ENCODE data around the gene MADCAM1. TPM values are rescaled to one million over a fixed set of nuclear protein-coding genes. Genes with fewer than 3 reads are reported as not detected.
"Not testable (repeated sequence)": the region's sequence is repeated elsewhere in the genome, so short reads cannot be mapped to it uniquely, and the experiment has no call there.

MADCAM1 gene
- total RNA-seq, result 1 to 10 TPM in 2 of 6 donors, under 1 TPM in 2, not detected in 2; 0.63 to 3.1 (median 1.1) TPM

GRCh38 chr19:496112-496665, at the start of gene MADCAM1:
Gene MADCAM1, plus strand, starts transcription at chr19:496486. Its CDS starts 14 bp downstream, at chr19:496500.
- ATAC-seq (ENCODE audit: low FRiP score in 2 of 2) (no peak), DNase-seq (peak in 1 of 2 donors; percentile 63)
- no peaks in the 10 kb centered on the region for H3K36me3 ChIP-seq
- peaks cover 8 to 18% (median 15%) of the 10 kb centered on the region in 4 donors for H3K4me1 ChIP-seq
- TF ChIP-seq POLR2A (IDR thresholded peaks at IDR 0.05) (no peak), POLR2AphosphoS5 (IDR thresholded peaks at IDR 0.05) (no peak), EP300 (IDR thresholded peaks at IDR 0.05) (no peak)
- TF ChIP-seq, protein P1, sequence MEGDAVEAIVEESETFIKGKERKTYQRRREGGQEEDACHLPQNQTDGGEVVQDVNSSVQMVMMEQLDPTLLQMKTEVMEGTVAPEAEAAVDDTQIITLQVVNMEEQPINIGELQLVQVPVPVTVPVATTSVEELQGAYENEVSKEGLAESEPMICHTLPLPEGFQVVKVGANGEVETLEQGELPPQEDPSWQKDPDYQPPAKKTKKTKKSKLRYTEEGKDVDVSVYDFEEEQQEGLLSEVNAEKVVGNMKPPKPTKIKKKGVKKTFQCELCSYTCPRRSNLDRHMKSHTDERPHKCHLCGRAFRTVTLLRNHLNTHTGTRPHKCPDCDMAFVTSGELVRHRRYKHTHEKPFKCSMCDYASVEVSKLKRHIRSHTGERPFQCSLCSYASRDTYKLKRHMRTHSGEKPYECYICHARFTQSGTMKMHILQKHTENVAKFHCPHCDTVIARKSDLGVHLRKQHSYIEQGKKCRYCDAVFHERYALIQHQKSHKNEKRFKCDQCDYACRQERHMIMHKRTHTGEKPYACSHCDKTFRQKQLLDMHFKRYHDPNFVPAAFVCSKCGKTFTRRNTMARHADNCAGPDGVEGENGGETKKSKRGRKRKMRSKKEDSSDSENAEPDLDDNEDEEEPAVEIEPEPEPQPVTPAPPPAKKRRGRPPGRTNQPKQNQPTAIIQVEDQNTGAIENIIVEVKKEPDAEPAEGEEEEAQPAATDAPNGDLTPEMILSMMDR (IDR thresholded peaks at IDR 0.05), result no peak
- no peak within 1 kb of the TSS for H3K27ac ChIP-seq
- 13 to 14% methylated on average over 12 to 27 of the region's 33 CpGs for WGBS, 2 donors
- H3K27me3 ChIP-seq, result peaks cover 5 to 30% (median 19%) of the 10 kb centered on the region in 4 donors
- no peaks in the 10 kb centered on the region for H3K9me3 ChIP-seq
- no peak within 1 kb of the TSS for H3K4me3 ChIP-seq

- 72 to 73% methylated on average over 22 to 24 of the region's 24 CpGs for WGBS, 2 donors
- ATAC-seq (ENCODE audit: low FRiP score in 2 of 2), result no peak
- H3K27me3 ChIP-seq, result no peaks in the 10 kb centered on the region
Measured at GRCh38 chr19:447064-447426, 49.2 kb upstream of the MADCAM1 start.

DNA sequence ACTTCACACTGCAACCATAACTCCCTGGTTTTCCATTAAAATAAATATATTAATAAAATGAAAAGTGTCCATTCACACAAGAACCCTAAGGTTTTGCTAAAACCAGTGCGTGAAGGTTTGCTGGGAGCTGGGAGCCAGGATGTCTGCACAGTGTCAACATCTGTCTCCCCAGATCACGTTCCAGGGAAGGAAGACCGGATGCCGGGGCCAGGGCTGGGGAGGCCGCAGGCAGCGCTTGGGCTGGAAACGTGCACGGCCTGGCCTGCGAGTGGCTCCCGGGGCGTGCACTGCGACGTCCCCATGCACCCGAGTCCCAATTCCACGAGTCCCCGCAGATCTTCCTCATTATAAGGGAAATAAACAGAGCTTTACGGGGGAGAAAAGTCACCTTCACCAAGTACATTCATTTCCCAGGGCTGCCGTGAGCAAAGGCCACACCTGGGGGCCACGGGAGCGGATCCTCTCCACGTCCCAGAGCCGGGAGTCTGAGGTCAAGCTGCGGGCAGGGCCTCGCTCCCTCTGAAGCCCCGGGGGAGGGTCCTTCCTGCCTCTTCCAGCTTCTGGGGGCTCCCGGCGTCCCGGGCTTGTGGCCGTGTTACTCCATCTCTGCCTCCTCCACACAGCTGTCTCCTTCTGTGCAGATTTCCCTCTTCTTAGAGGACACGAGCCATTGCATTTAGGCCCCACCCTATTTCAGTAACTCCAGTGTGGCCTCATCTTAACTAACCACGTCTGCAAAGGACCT, 48.3 kb upstream of the MADCAM1 start:
- WGBS, 2 donors, result 43 to 49% methylated on average over 21 to 31 of the region's 31 CpGs
- H3K27ac ChIP-seq, result peak overlapping the region in 3 of 4 donors; percentile 24 to 34 (median 26)
- H3K9me3 ChIP-seq, result no peaks in the 10 kb centered on the region
- H3K36me3 ChIP-seq, result peaks cover 0 to 3% (median 0%) of the 10 kb centered on the region in 4 donors
- DNase-seq (peak in 1 of 2 donors; percentile 69), ATAC-seq (ENCODE audit: low FRiP score in 2 of 2) (no peak)
- H3K27me3 ChIP-seq, result no peaks in the 10 kb centered on the region
- TF ChIP-seq, protein P1 (IDR thresholded peaks at IDR 0.05), result no peak
- TF ChIP-seq EP300 (IDR thresholded peaks at IDR 0.05) (no peak), POLR2A (IDR thresholded peaks at IDR 0.05) (no peak), POLR2AphosphoS5 (IDR thresholded peaks at IDR 0.05) (no peak)
- peaks cover 5 to 12% (median 8%) of the 10 kb centered on the region in 4 donors for H3K4me1 ChIP-seq
- H3K4me3 ChIP-seq, result no peak overlapping the region

More at GRCh38 chr19:447064-447426, 49.2 kb upstream of the MADCAM1 start:
- Histone ChIP-seq H3K4me1 (peaks cover 5 to 12% (median 8%) of the 10 kb centered on the region in 4 donors), H3K9me3 (no peaks in the 10 kb centered on the region), H3K27ac (peak overlapping the region; percentile 15 to 34 (median 25)), H3K4me3 (no peak overlapping the region), H3K36me3 (peaks cover 0 to 3% (median 0%) of the 10 kb centered on the region in 4 donors)
- TF ChIP-seq EP300 (IDR thresholded peaks at IDR 0.05), result no peak
- no peak for TF ChIP-seq POLR2A (IDR thresholded peaks at IDR 0.05)
- TF ChIP-seq POLR2AphosphoS5 (IDR thresholded peaks at IDR 0.05), result no peak
- TF ChIP-seq, protein P1 (IDR thresholded peaks at IDR 0.05), result no peak
- peak in 1 of 2 donors; percentile 52 for DNase-seq

DNA sequence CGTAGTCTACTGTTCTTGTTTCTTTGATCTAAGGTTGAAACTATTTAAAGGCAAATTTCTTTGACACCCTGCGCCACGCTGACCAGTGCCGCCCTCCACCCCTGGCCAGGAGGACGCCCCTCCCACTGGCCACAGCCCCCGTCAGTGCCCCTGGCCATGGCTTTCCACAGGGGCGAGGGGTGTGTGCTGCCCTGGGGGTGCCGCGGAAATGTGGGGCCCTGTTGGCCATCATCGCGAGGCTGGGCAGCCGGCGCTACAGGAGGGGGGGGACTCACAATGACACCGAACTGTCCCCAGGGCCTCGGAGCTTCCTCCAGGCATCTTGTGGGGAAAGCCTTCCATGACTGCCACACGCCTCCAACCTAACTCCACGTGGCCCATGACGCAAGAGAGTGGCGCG, 46.4 kb upstream of the MADCAM1 start:
- no peak overlapping the region for H3K27ac ChIP-seq
- WGBS, 2 donors, result 90 to 96% methylated on average over 18 to 20 of the region's 20 CpGs
- H3K4me3 ChIP-seq, result no peak overlapping the region
- TF ChIP-seq EP300 (IDR thresholded peaks at IDR 0.05) (no peak), POLR2AphosphoS5 (IDR thresholded peaks at IDR 0.05) (no peak), POLR2A (IDR thresholded peaks at IDR 0.05) (no peak)
- TF ChIP-seq, protein P1 (IDR thresholded peaks at IDR 0.05), result no peak
- H3K4me1 ChIP-seq, result peaks cover 5 to 12% (median 8%) of the 10 kb centered on the region in 4 donors
- H3K36me3 ChIP-seq, result no peaks in the 10 kb centered on the region
- DNase-seq (peak in 1 of 2 donors; percentile 53), ATAC-seq (ENCODE audit: low FRiP score in 2 of 2) (no peak)
- no peaks in the 10 kb centered on the region for H3K9me3 ChIP-seq
- no peaks in the 10 kb centered on the region for H3K27me3 ChIP-seq

DNA sequence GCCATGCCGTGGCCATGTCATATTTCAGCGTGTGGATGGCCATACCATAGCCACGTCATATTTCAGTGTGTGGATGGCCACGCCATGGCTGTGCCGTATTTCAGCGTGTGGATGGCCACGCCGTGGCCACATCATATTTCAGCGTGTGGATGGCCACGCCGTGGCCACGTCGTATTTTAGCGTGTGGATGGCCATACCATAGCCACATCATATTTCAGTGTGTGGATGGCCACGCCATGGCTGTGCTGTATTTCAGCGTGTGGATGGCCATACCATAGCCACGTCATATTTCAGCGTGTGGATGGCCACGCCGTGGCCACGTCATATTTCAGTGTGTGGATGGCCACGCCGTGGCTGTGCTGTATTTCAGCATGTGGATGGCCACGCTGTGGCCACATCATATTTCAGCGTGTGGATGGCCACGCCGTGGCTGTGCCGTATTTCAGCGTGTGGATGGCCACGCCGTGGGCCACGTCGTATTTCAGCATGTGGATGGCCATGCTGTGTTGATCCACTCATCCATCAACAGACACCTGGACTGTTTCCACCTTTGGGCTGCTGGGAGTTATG, 45.3 kb upstream of the MADCAM1 start:
- not testable (repeated sequence) for H3K36me3 ChIP-seq; H3K27me3 ChIP-seq; H3K9me3 ChIP-seq; H3K27ac ChIP-seq; H3K4me3 ChIP-seq; DNase-seq; ATAC-seq (ENCODE audit: low FRiP score in 2 of 2)
- H3K4me1 ChIP-seq, result peaks cover 5 to 12% (median 8%) of the 10 kb centered on the region in 4 donors
- 93 to 94% methylated on average over 28 to 33 of the region's 33 CpGs for WGBS, 2 donors
